Neutrophil (primary cell): ENCODE measurements around the gene RPN2.

ENCODE experiments used
- H3K27ac ChIP-seq: fragments of 200-600 bp; sonication (generic); 2 replicates; pipeline ENCODE4 v1.5.1; 2016; ENCODE audit warnings: mild to moderate bottlenecking, moderate library complexity
- H3K27me3 ChIP-seq: fragments of 200-600 bp; sonication (generic); 2 replicates; pipeline ENCODE4 v1.6.0; 2016; ENCODE audit warnings: mild to moderate bottlenecking
- H3K36me3 ChIP-seq: fragments of 200-600 bp; sonication (generic); 2 replicates; pipeline ENCODE4 v1.5.1; 2017
- H3K4me1 ChIP-seq, 2 experiments: fragments of 200-600 bp in 1 of 2; sonication (generic) in 1 of 2; 1 replicate in 1 of 2; 2 replicates in 1 of 2; pipeline versions ENCODE4 v1.5.1 to v1.6.1; 2013 to 2016; ENCODE audit warnings: low read depth in 1 of 2, low read length in 1 of 2, mild to moderate bottlenecking in 1 of 2, moderate library complexity in 1 of 2; ENCODE audit not compliant: control insufficient read depth in 1 of 2, insufficient read depth in 1 of 2
- H3K4me3 ChIP-seq, 2 experiments: fragments of 200-600 bp in 1 of 2; sonication (generic) in 1 of 2; 1 replicate in 1 of 2; 2 replicates in 1 of 2; pipeline ENCODE4 v1.5.1; 2013 to 2016; ENCODE audit warnings: low read depth in 1 of 2, low read length in 1 of 2, mild to moderate bottlenecking in 1 of 2, moderate library complexity in 1 of 2
- H3K9me3 ChIP-seq: fragments of 200-600 bp; sonication (generic); 2 replicates; pipeline ENCODE4 v1.5.1; 2016
- TF ChIP-seq, protein P1 (sequence below): fragments of 200-600 bp; sonication (generic); IDR thresholded peaks from 2 replicates; pipeline ENCODE4 v1.5.1; 2016; ENCODE audit warnings: antibody characterized with exemption

RPN2 gene

DNA sequence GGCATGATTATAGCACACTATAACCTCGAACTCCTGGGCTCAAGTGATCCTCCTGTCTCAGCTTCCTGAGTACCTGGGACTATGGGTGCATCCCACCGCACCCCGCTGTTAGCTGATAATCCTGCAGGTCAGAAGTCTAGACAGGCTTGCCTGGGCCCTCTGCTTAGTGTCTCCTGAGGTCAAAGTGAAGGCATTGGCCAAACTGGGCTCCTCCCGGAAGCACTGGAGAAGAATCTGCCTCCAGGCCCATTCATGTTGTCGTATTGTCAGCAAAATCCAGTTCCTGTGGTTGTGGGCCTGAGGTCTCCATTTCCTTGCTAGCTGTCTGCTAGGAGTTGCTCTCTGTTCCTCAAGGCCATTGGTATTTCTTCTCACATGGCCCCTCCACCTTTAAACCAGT, 6.6 kb downstream of the RPN2 start:
- TF ChIP-seq, protein P1, sequence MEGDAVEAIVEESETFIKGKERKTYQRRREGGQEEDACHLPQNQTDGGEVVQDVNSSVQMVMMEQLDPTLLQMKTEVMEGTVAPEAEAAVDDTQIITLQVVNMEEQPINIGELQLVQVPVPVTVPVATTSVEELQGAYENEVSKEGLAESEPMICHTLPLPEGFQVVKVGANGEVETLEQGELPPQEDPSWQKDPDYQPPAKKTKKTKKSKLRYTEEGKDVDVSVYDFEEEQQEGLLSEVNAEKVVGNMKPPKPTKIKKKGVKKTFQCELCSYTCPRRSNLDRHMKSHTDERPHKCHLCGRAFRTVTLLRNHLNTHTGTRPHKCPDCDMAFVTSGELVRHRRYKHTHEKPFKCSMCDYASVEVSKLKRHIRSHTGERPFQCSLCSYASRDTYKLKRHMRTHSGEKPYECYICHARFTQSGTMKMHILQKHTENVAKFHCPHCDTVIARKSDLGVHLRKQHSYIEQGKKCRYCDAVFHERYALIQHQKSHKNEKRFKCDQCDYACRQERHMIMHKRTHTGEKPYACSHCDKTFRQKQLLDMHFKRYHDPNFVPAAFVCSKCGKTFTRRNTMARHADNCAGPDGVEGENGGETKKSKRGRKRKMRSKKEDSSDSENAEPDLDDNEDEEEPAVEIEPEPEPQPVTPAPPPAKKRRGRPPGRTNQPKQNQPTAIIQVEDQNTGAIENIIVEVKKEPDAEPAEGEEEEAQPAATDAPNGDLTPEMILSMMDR = no peak
- Histone ChIP-seq H3K9me3 (no peaks in the 10 kb centered on the region), H3K27me3 (no peaks in the 10 kb centered on the region), H3K4me1 (peaks cover 0 to under 1% of the 10 kb centered on the region in 2 experiments), H3K27ac (no peak overlapping the region), H3K36me3 (peaks cover 44% of the 10 kb centered on the region), H3K4me3 (no peak overlapping the region)

DNA sequence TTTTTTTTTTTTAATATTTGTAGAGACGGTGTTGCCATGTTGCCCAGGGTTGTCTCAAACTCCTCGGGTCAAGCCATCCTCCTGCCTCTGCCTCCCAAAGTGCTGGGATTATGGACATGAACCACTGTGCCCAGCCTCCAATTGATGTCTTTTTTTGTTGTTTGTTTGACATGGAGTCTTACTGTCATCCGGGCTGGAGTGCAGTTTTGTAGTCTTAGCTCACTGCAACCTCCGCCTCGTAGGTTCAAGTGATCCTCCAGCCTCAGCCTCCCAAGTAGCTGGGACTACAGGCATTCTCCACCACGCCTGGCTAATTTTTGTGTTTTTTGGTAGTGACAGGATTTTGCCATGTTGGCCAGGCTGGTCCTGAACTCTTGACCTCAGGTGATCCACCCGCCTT, 9.7 kb downstream of the RPN2 start:
- Histone ChIP-seq H3K4me1 (no peaks in the 10 kb centered on the region), H3K27me3 (no peaks in the 10 kb centered on the region), H3K27ac (no peak overlapping the region), H3K36me3 (peaks cover 45% of the 10 kb centered on the region), H3K9me3 (no peaks in the 10 kb centered on the region), H3K4me3 (no peak overlapping the region)
- TF ChIP-seq, protein P1 = no peak

DNA sequence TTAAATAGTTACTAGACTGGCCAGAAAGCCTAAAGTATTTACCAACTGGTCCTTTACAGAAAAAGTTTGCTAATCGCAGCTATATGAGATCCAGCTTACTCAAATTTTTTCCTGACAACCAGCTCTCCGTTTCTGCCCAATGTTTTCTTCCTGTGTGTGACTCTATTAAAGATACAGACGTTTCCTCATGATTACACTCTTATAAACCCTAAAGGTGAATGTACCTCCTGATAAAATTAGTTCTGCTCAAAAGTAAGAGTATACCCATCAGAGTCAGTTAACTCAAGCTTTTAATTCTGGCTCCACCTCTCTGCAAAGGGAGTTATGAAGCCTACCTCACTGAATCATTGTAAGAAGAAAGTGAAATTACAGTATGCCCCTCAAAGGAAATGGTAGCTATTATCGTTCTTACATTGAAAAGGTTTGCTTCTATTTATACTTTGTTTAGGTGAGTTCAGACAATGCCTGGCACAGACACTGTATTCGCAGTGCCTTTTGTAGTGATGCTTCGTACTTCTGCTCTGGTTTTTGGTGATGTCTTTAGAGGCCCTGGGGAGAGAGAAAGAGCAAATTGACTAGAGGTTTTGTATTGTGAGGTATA, 10.4 kb downstream of the RPN2 start:
- Histone ChIP-seq H3K36me3 (peaks cover 38% of the 10 kb centered on the region), H3K4me3 (no peak overlapping the region), H3K9me3 (no peaks in the 10 kb centered on the region), H3K27ac (no peak overlapping the region), H3K4me1 (peaks cover under 1 to 1% of the 10 kb centered on the region in 2 experiments), H3K27me3 (no peaks in the 10 kb centered on the region)
- TF ChIP-seq, protein P1 = no peak

DNA sequence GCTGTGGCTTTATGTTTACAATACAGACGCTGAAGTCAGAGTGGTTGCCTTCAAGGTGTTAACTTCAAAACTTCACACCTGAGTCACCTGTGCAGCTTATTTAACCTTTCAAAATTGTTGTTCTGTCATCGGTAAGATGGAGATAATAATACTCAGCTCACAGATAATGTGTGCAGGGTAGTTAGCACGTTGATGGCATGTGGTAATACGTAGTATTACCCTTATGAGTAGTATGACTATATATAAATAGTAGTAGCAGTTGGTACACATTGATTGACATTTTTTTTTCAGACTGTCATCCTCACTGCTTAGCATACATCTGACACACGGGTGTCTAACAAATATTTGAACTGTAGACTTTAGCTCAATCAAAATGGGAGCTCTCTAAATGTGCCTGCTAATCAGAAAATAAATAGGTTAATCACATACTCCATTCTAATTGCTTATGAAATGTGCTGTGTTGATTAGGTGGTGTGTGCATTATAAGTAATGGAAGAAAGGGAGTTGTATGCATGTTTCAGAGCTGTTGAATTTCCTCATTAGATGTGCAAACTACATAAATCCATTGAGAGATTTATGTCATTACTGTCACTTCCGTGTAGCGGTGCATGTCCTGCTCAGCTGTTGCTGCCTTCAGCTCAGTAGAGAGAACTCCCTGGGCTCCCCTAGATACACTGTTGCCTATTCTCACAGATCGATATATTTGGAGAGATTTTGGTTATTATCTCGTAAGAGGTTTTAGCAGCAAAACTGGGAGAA, 11.4 kb downstream of the RPN2 start:
- TF ChIP-seq, protein P1 = no peak
- no peaks in the 10 kb centered on the region for H3K9me3 ChIP-seq
- no peaks in the 10 kb centered on the region for H3K27me3 ChIP-seq
- H3K4me3 ChIP-seq = no peak overlapping the region
- peaks cover 6% of the 10 kb centered on the region in 2 experiments for H3K4me1 ChIP-seq
- peaks cover 28% of the 10 kb centered on the region for H3K36me3 ChIP-seq
- H3K27ac ChIP-seq = no peak overlapping the region

DNA sequence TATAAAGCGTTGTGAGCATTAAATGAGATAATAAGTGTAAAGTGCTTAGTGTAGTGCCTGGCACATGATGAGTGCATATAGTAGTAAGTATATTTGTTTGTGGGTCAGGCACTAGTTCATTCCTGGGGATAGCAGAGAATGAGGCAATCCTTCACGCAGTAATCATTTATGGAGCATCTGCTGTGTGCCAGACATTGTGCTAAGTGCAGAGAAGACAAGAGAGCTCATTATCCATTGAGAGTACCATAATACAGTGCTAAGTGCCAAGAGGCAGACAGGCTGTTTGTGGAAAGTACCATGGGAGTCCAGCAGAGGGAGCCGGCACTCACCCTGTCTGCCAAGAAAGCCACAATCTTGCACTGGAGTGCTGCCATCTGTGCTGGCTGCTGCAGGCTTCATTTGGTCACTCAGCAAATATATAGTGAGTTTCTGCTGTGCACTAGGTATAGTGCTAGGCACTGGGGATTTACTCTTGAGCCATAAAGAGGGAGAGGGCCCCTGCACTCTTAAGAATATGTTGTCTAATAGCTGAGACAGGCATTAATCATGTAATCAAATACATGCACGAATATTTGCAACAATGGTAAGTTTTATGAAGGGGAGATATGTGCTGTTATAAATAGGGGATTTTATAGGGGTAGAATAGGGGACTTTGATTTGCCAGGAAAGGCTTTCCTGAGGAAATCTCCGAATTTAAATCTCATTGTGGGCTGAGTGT, 13.2 kb downstream of the RPN2 start:
- no peak overlapping the region for H3K27ac ChIP-seq
- no peaks in the 10 kb centered on the region for H3K27me3 ChIP-seq
- H3K4me1 ChIP-seq = peaks cover 6% of the 10 kb centered on the region in 2 experiments
- no peak overlapping the region for H3K4me3 ChIP-seq
- peaks cover 14% of the 10 kb centered on the region for H3K36me3 ChIP-seq
- no peaks in the 10 kb centered on the region for H3K9me3 ChIP-seq
- TF ChIP-seq, protein P1 = peak; percentile 80
